RWPE1 (cell line): ENCODE measurements around the gene ARHGEF40.
A peak's percentile ranks its signal among the peaks of the same experiment; 100 is the strongest.

Source experiments
- CTCF ChIA-PET: fragments of 350-600 bp; sonication (Branson Sonifier 250); formaldehyde crosslinking; extraction: SDS; loops from one replicate; lab custom pipeline; 2021; lab: Yijun Ruan, JAX
- POLR2A ChIA-PET: fragments of 400-600 bp; formaldehyde crosslinking; extraction: SDS; loops from one replicate; lab custom pipeline; 2020; ENCODE audit warnings: antibody characterized with exemption; ENCODE audit not compliant: low non-redundant PET; lab: Yijun Ruan, JAX
- DNase-seq: peaks from one replicate; pipeline ENCODE4 v3.0.0; 2012; ENCODE audit warnings: low spot score
- H3K27ac ChIP-seq: fragments of 450-650 bp; 2 replicates; pipeline ENCODE4 v1.5.1; 2017
- CTCF ChIP-seq: fragments of 450-650 bp; conservative IDR thresholded peaks from 2 replicates; pipeline ENCODE4 v1.5.1; 2017; ENCODE audit warnings: low read depth, mild to moderate bottlenecking

ARHGEF40 gene

GRCh38 chr14:21106176-21106497, 36.0 kb downstream of the ARHGEF40 start:
- ChIA-PET POLR2A (no interaction called here), CTCF (interaction anchor here (0.7 to 6.9 kb wide), 5 partner anchors 13 to 44 kb away, joined by 3 to 72 read pairs (median 4); partner anchors contain the start of gene ARHGEF40)
- peak overlapping the region; percentile 94 for H3K27ac ChIP-seq
- DNase-seq = peak; percentile 43
- no peak for TF ChIP-seq CTCF

DNA sequence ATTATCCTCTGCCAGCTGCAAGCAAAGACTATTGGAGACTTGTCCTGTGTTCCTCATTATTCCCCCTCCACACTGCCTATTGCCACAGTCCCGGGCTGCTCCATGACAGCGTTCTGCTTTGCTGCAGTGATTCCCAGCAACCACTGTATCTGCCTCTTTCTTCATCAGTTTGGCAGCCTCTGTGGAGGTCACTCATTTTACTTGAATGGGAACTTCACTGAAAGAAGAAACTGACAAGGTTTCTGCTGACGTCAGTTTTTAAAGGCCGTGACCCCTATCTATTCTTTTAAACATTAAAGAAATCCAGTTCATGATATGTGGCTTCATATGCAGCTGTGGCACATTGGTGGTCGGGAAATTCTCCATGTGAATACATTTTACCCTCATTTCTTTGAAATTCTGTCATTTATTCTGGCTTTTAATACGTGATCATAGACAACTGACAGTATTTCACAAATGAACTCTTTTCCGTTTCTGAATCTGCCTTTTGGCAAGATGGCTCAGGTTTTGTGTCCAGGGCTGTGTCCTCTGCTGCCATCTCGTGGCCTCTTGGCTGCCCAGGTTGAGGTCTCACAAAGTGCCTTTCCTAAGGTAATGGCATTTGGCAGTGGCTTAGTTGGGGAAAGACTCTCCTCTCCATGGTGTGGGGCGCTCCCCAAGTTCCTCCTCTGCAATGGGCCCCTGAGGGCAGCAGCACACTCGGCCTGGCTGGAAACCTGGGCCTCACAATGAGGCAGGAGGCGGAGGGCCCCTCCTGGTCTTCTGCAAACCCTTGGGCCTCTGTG, 36.6 kb downstream of the ARHGEF40 start:
- TF ChIP-seq CTCF = peak; percentile 93
- peak; percentile 57 for DNase-seq
- ChIA-PET CTCF (interaction anchor here (0.6 to 6.9 kb wide), 6 partner anchors 10 to 44 kb away, joined by 3 to 72 read pairs (median 4); partner anchors contain the start of gene ARHGEF40), POLR2A (interaction anchor here (0.7 kb wide), 1 partner anchor 402 kb away, joined by 6 read pairs; no protein-coding TSS in a partner anchor)
- H3K27ac ChIP-seq = peak overlapping the region; percentile 94

DNA sequence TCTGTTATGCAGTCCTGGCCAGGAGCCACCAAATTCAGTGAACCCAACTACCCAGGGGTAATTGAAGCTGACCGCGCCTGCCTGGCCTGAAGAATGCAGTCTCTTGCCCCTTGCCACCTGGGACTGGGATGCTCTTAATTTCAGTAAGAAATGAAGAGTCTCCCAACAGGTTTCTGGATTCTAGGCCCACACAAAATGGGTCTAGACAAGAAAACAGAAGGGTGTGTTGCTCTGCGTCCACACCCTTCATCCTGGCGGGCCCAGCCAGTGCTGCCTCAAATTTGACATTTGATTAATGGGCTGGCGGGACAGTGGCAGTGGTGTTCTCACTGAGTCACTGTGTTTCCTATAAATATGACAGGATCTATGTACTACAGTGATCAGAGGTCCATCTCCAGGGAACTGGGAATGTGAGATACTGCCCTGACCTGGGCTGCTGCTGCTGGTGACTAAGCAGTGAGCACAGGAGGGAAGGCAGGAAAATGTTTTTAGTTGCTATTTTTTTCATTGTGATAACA, 37.2 kb downstream of the ARHGEF40 start:
- CTCF ChIA-PET = interaction anchor here (0.6 to 6.9 kb wide), 4 partner anchors 10 to 40 kb away, joined by 3 to 72 read pairs (median 4); no protein-coding TSS in a partner anchor
- DNase-seq = peak; percentile 46
- peak overlapping the region; percentile 94 for H3K27ac ChIP-seq
- POLR2A ChIA-PET = interaction anchor here (0.7 kb wide), 1 partner anchor 403 kb away, joined by 6 read pairs; no protein-coding TSS in a partner anchor
- no peak for TF ChIP-seq CTCF

DNA sequence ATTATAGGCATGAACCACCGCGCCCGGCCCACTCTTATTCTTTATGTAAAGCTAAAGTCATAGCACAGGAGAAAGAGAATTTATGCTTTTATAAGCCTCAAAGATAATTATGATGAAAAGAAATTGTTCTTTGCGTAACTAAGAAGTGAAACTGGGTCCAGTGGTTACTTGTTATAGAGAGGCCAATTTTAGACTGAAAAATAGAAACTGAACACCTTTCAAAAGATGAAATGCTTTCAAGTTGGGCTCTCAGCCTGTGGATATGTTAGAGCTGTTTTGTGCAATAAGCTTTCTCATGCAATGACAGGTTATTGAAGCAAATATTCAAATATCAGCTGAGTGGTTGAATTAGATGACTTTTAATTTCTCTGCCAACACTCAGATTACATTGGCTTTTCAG, 38.7 kb downstream of the ARHGEF40 start:
- POLR2A ChIA-PET = no interaction called here
- DNase-seq = no peak
- no peak for TF ChIP-seq CTCF
- CTCF ChIA-PET = interaction anchor here (0.6 kb wide), 1 partner anchor 698 kb away, joined by 3 read pairs; no protein-coding TSS in a partner anchor
- H3K27ac ChIP-seq = peak overlapping the region; percentile 63

- no peak overlapping the region for H3K27ac ChIP-seq
- TF ChIP-seq CTCF = no peak
- DNase-seq = no peak
- CTCF ChIA-PET = interaction anchor here (0.7 kb wide), 1 partner anchor 41 kb away, joined by 3 read pairs; no protein-coding TSS in a partner anchor
- POLR2A ChIA-PET = no interaction called here
Observed at GRCh38 chr14:21109377-21110138, 39.5 kb downstream of the ARHGEF40 start.

GRCh38 chr14:21112255-21112654, 42.2 kb downstream of the ARHGEF40 start:
- no peak for TF ChIP-seq CTCF
- CTCF ChIA-PET = no interaction called here
- no peak for DNase-seq
- H3K27ac ChIP-seq = no peak overlapping the region
- POLR2A ChIA-PET = no interaction called here
